Peyer's patch (tissue), 4 donors: Measurements from ENCODE around the gene PTPN13. TPM values are rescaled to one million over a fixed set of nuclear protein-coding genes. Genes with fewer than 3 reads are reported as not detected.

Experiments
- DNase-seq, 3 donors: peaks; one replicate each; pipeline ENCODE4 v3.0.0-alpha.2; 2017 to 2019
- H3K27ac ChIP-seq, 4 donors: fragments of 200-600 bp; sonication (generic); one replicate each; pipeline ENCODE4 v1.5.1; 2016 to 2019
- H3K27me3 ChIP-seq, 2 donors: fragments of 200-600 bp; sonication (generic); one replicate each; pipeline ENCODE4 v1.5.1; 2019
- H3K36me3 ChIP-seq, 3 donors: fragments of 200-600 bp; sonication (generic); one replicate each; pipeline ENCODE4 v1.5.1; 2016 to 2019
- H3K4me1 ChIP-seq, 4 donors: fragments of 200-600 bp; sonication (generic); one replicate each; pipeline ENCODE4 v1.5.1; 2016 to 2019
- H3K4me3 ChIP-seq, 4 donors: fragments of 200-600 bp; sonication (generic); 1 replicate in 3 of 4; 2 replicates in 1 of 4; pipeline ENCODE4 v1.5.1; 2016 to 2019; ENCODE audit warnings: mild to moderate bottlenecking in 1 of 4
- H3K9me3 ChIP-seq, 4 donors: fragments of 200-600 bp; sonication (generic); one replicate each; pipeline ENCODE4 v1.5.1; 2016 to 2019; ENCODE audit warnings: mild to moderate bottlenecking in 1 of 4
- CTCF ChIP-seq, 6 experiments: fragments of 450-650 bp in 4 of 6; fragments of 200-600 bp in 2 of 6; sonication (generic) in 1 of 6; IDR thresholded peaks; one replicate each; pipeline ENCODE4 v1.5.1; 2017 to 2019; ENCODE audit warnings: antibody characterized with exemption in 6 of 6, mild to moderate bottlenecking in 3 of 6, moderate library complexity in 1 of 6
- POLR2A ChIP-seq, 2 donors: fragments of 450-650 bp; IDR thresholded peaks; one replicate each; pipeline ENCODE4 v1.5.1; 2017; ENCODE audit warnings: antibody characterized with exemption in 2 of 2, mild to moderate bottlenecking in 2 of 2, moderate library complexity in 2 of 2
- total RNA-seq, 4 donors: library from RNA; depleted of rRNA; stranded (reverse); fragments of >200 nt; gene quantifications; one replicate each; pipeline ENCODE4 v1.1.0, GENCODE V29; 2016

PTPN13 gene
- total RNA-seq, 4 donors from 2014 or later = 2.9 to 14.9 (median 8.3) TPM

GRCh38 chr4:86721412-86721811, 127.3 kb downstream of the PTPN13 start:
- no peak for DNase-seq

GRCh38 chr4:86730310-86730709, 136.2 kb downstream of the PTPN13 start:
- no peaks in the 10 kb centered on the region for H3K9me3 ChIP-seq
- no peaks in the 10 kb centered on the region for H3K27me3 ChIP-seq
- no peak overlapping the region for H3K27ac ChIP-seq
- H3K4me1 ChIP-seq = no peaks in the 10 kb centered on the region
- DNase-seq = no peak
- no peak overlapping the region for H3K4me3 ChIP-seq
- H3K36me3 ChIP-seq = no peaks in the 10 kb centered on the region
- TF ChIP-seq POLR2A (IDR thresholded peaks at IDR 0.05) (no peak), CTCF (IDR thresholded peaks at IDR 0.05) (no peak)

More at GRCh38 chr4:86721412-86721811, 127.3 kb downstream of the PTPN13 start:
- H3K4me1 ChIP-seq = no peaks in the 10 kb centered on the region
- H3K9me3 ChIP-seq = no peaks in the 10 kb centered on the region
- TF ChIP-seq CTCF (IDR thresholded peaks at IDR 0.05) = no peak
- TF ChIP-seq POLR2A (IDR thresholded peaks at IDR 0.05) = no peak
- H3K27me3 ChIP-seq = no peaks in the 10 kb centered on the region
- H3K36me3 ChIP-seq = no peaks in the 10 kb centered on the region
- H3K27ac ChIP-seq = no peak overlapping the region
- no peak overlapping the region for H3K4me3 ChIP-seq

GRCh38 chr4:86737244-86737643, 143.1 kb downstream of the PTPN13 start:
- no peak overlapping the region for H3K4me3 ChIP-seq
- H3K4me1 ChIP-seq = no peaks in the 10 kb centered on the region
- H3K9me3 ChIP-seq = no peaks in the 10 kb centered on the region
- no peak for DNase-seq
- no peak overlapping the region for H3K27ac ChIP-seq
- H3K36me3 ChIP-seq = no peaks in the 10 kb centered on the region
- no peaks in the 10 kb centered on the region for H3K27me3 ChIP-seq
- TF ChIP-seq POLR2A (IDR thresholded peaks at IDR 0.05) (no peak), CTCF (IDR thresholded peaks at IDR 0.05) (no peak)

GRCh38 chr4:86741846-86742245, 147.7 kb downstream of the PTPN13 start:
- Histone ChIP-seq H3K4me1 (no peaks in the 10 kb centered on the region), H3K27me3 (no peaks in the 10 kb centered on the region), H3K9me3 (no peaks in the 10 kb centered on the region), H3K27ac (no peak overlapping the region), H3K36me3 (no peaks in the 10 kb centered on the region), H3K4me3 (no peak overlapping the region)
- TF ChIP-seq CTCF (IDR thresholded peaks at IDR 0.05) = no peak
- no peak for TF ChIP-seq POLR2A (IDR thresholded peaks at IDR 0.05)
- no peak for DNase-seq

- DNase-seq = no peak
Observed at GRCh38 chr4:86744570-86744969, 150.5 kb downstream of the PTPN13 start.

More at GRCh38 chr4:86744570-86744969, 150.5 kb downstream of the PTPN13 start:
- Histone ChIP-seq H3K4me3 (no peak overlapping the region), H3K27me3 (no peaks in the 10 kb centered on the region), H3K9me3 (no peaks in the 10 kb centered on the region), H3K4me1 (no peaks in the 10 kb centered on the region), H3K27ac (no peak overlapping the region), H3K36me3 (no peaks in the 10 kb centered on the region)
- TF ChIP-seq POLR2A (IDR thresholded peaks at IDR 0.05) (no peak), CTCF (IDR thresholded peaks at IDR 0.05) (no peak)
